ENCODE results near the gene MED12.

The MED12 gene

DNA sequence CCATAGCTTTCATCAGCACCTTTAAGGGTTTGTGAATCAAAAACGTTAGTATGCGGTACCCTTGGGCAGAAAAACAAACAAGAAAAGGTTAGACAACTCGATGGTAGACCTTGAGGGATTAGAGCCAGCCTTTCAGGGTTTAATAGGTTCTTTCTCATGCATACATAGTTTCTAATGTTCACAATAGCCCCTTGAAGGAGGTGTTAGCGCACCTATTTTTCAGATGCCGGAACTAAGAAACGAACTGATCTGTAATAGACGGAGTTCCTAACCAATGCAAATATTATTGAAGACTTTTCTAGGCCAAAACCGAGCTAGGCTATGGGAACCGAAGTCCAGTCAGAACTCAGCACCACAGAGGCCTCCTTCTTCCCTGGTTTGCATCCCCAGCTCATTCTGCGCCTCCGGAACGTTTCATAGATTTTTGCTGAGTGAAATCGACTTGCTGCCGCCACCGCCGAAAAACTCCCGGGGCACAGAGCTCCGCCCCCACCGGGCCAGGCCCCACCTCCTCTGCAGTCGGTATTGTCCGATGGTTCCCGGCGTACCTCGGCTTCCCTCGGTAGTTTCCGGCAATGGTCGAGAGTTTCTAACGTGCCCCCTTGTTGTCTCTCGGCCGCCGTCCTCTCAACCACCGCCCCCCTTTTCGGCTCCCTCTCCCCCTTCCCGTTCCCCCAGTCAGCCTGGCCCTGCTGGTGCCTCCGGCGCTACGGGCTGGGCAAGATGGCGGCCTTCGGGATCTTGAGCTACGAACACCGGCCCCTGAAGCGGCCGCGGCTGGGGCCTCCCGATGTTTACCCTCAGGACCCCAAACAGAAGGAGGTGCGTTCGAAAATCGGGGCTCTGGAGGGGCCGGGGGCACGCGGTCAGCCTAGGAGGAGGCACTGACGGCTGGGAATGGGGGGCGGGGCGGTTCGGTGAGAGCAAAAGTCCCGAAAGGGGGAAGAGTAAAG is at the start of gene MED12:
MED12 (plus strand) TSS at position 565 of the 953 bp plus-strand sequence; CDS start at position 724, 159 bp downstream.
- peak; percentile 51 for DNase-seq (ENCODE audit: low read depth, low spot score)

DNA sequence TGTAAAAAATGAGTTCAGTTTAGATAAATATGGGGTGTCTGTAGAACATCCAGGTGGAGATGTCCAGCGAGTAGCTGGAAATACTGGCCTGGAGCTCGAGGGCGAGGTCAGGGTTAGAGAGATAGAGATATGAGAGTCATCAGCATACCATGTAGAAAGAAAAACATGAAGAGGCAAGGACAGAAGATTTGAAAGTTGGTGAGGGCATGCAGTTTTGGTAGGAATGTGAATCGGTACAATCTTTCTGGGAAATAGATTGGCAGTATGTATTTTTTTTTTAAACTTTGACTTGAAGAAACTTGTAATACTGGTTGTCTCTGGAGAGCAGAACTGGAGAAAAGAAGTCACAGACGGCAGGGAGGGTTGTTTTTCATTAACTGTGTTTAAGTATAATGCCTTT is 47.9 kb upstream of the MED12 start:
- no peak for DNase-seq (ENCODE audit: low read depth, low spot score)

DNA sequence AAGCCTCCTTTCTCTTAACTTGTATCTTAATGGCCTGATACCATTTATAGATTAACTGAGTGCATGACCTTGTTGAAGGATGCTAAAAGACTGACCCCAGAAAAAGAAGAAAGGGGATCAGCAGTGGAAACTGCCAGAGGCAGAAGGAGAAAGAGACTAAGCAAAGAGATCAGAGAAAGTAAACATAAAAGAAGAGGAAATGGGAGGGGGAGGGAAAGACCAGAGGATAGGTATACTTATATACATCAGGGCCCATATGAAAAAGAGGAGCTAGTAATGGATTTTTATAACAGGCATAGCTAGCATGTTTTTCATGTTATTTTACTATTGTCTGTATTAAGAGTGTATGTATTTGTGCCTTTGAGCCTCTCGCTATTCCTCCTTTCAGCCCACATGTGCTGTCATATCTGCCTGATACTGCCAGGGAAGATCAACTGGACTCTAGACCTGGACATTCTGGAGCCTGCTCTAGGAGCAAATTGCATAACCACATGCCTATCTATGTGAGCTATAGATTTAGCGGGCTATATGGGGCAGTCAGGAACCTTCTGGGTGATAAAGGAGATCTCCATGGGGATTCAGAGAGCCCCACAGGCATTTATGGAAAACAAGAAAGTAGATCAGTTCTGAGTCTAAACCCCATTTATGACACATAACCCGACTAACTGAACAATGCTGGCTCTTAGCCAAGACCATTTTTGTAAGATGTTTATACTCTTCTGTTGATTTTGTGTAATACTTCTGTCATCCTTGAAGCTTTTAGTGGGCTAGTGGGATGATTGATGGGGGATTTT is 36.9 kb upstream of the MED12 start:
- no peak for DNase-seq (ENCODE audit: low read depth, low spot score)

DNA sequence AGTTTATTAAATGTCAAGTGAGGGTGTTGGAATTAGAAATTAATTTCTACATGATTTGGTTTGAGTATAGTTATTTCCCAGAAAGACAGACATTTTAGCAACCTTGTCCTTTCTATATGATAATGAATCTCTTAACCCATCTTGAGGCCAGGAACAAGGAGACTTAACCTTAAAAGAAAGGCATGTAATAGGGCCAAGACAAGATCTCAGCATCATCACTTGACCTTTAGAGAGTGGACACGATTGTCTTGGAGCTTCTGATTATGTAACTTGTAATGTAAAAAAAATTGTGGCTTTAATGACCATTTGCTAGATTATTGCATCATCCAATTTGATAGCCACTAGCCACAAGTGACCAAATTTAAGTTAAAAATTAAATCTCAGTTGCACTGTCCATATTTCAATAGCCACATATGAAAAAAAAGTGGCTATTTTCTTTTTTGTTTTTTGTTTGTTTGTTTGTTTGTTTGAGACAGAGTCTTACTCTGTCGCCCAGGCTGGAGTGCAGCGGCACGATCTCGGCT is 36.2 kb upstream of the MED12 start:
- no peak for DNase-seq (ENCODE audit: low read depth, low spot score)

DNA sequence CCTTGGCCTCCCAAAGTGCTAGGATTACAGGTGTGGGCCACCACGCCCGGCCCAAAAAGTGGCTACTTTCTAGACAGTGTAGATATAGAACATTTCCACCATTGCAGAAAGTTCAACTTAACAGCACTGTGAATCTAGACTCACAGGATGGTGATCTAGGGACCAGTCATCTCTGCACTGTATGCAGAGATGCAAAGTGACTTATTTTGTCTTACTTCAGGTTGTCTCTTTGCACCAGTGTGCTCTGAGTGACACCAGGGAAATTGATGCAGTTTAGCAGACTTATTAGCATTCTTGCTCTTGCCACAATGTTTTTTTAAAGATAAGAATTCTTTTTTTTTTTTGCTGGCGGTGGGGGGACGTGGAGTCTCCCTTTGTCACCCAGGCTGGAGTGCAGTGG is 35.6 kb upstream of the MED12 start:
- no peak for DNase-seq (ENCODE audit: low read depth, low spot score)

DNA sequence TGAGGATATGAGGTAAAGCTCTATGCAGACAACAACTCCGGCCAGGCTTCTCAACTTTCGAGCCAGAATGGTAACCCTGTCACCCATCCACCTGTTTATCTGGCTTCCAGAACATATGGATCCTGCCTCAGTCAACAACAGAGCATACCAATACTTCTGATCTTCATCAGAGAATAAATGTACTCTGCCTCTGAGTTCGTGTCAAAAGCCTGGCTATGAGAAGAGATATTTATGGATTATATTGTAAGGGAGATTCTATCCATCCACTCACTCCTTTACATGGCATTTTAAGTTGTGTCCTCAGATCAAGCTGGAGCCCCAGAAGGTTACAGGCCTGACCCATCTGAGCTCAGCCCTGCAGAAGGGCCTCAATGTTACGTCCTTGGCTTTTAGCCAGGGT is 32.5 kb upstream of the MED12 start:
- DNase-seq (ENCODE audit: low read depth, low spot score), result no peak

DNA sequence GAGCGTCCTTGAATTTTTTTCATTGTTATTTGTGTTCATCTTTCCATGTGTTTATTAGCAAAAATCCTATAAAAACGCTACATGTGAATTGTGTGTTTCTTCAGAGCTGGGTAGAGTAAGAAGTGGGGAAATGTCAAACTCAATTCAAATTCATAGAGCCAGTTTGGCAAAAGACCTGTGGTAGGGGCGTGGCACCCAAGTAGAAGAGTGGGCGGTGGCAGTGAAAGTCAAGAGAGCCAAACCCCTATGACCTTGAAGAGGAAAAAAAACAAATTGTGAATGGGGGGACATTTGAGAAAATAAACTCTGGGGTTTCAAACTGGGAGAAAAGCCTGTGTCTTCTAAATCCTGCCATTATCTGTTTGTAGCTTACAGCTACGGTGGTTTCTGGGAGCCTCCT is 27.1 kb upstream of the MED12 start:
- no peak for DNase-seq (ENCODE audit: low read depth, low spot score)

DNA sequence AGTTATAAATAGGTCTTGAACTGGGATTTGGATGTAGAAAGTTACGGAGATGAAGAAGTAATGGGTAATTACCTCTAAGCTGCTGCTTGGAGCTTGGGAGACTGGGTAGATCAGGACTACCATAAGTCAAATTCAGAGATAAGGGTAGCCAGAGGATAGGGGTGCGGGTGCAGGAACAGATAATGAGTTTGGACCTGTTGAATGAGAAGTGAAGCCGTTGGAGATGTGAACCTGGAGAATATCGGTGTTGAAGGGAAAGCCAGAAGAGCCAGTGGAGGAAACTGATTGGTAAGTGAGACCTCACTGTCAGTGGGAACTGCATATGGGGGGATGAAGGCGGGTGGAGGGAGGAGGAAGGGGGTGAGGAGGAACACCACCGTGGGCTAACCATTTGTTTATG is 23.4 kb upstream of the MED12 start:
- no peak for DNase-seq (ENCODE audit: low read depth, low spot score)

DNA sequence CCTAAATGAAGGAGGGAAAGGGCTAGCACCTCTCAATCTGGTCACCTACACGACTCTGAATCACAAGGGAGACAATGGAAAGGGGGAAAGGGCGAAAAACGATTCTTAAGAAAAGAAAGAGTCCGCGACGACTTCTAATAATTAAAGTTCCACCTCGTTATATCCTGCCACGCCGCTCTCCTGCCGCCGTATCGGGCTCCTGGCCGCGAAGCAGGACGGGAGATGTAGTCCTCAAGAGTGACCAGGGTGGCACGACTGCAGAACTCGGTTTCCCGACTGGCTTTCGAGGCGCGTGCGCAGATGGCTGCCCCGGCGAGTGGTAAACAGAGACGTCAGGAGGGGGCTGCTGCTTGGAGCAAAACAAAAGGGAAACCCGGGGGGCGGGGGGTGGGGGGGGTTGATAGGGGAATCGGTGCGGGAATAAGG is 22.8 kb upstream of the MED12 start, which contains the start of gene FOXO4:
FOXO4 (plus strand) TSS at position 297 of the 426 bp plus-strand sequence. CDS start 678 bp downstream, outside the sequence.
- peak; percentile 73 for DNase-seq (ENCODE audit: low read depth, low spot score)

DNA sequence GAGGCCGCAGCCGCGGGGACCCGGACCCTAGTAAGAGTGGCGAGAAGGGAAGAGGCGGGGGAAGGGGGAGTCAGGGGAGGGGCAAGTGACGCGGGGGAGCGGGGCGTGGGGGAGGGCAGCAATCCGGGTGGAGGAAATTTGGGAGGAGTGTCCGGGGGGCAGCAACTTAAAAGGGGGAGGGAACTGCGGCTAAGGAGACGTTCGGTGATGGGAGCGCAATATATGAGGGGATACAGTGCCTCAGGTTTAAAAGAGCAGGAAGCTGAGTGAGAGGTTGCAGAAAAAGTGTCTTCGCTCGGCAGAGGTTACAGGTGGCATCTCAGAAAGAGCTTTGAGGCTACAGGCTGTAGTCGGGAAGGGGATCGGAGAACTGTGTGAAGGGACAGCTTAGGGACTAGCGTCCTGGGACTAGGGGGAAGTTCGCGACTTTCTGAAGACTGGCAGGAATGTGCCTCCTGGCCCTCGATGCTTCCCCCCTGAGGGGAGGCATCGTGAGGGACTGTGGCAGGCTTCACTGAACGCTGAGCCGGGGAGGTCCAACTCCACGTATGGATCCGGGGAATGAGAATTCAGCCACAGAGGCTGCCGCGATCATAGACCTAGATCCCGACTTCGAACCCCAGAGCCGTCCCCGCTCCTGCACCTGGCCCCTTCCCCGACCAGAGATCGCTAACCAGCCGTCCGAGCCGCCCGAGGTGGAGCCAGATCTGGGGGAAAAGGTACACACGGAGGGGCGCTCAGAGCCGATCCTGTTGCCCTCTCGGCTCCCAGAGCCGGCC is 22.2 kb upstream of the MED12 start:
- peak; percentile 24 for DNase-seq (ENCODE audit: low read depth, low spot score)

DNA sequence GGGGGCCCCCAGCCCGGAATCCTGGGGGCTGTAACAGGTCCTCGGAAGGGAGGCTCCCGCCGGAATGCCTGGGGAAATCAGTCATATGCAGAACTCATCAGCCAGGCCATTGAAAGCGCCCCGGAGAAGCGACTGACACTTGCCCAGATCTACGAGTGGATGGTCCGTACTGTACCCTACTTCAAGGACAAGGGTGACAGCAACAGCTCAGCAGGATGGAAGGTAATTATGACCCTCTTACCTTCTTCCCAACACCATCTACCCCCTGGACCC is 21.7 kb upstream of the MED12 start:
- DNase-seq (ENCODE audit: low read depth, low spot score), result no peak

DNA sequence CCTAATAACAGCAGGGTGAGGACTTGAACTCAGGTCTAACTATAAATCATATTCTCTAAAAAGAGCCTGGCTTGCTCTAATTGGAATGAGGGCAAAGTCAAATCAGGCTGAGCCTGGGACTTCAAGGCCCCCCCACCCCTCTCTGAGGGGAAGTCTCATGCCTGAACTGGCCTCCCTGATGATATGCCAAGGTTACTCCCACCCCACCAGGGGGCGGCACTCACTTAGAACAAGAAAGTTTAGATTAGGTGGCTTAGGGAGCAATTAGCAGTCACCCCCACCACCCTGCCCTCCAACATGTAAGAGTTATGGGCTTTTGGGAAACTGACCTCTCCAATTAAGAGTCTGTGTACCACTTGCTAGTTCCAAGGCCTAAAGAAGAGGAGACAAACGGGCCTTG is 20.1 kb upstream of the MED12 start:
- DNase-seq (ENCODE audit: low read depth, low spot score), result peak; percentile 49

DNA sequence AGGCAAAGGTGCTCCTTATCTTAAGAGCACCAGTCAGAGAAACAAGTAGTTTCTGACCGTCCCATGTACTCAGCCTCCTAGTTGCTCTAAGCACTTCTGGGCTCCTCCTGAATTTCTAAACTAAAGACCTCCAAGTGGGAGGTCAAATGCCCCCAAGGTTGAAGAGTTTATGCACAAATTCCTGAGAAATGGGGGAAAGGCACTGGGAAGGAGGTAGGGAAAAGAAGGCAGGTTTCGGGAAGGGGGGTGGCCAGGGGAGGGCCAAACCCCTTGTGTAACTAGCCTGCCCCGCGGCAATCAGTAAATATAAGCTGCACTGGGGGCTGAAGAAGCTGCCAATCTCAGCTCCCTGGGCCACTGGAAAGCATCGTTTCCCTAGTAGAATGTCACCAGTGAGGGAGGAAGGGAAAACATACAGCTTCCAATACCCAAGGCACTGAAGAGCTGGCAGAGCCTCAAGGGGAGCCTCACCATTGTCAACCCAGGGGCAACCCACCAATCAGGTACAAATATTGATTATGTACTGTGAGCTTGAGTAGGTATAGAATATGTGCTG is 19.4 kb upstream of the MED12 start:
- no peak for DNase-seq (ENCODE audit: low read depth, low spot score)

DNA sequence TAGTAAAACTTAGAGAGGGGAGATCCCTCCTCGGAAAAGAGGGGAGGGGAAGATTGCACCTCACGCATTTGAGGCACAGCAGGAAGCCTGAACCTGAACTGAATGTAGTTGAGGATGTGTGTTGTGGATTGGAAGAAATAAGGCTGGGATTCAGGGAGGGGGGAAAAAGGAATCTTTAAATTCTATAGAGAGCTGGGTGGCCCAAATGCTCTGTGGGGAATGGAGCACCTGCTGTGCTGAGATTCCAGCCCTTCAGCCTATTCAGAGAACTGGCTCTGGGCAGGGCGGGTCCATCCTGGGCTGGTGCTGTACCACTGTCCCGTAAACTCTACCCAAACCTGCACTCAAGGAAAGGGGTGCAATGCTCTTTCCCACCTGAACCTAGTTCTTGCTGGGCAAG is 18.7 kb upstream of the MED12 start:
- DNase-seq (ENCODE audit: low read depth, low spot score), result no peak

DNA sequence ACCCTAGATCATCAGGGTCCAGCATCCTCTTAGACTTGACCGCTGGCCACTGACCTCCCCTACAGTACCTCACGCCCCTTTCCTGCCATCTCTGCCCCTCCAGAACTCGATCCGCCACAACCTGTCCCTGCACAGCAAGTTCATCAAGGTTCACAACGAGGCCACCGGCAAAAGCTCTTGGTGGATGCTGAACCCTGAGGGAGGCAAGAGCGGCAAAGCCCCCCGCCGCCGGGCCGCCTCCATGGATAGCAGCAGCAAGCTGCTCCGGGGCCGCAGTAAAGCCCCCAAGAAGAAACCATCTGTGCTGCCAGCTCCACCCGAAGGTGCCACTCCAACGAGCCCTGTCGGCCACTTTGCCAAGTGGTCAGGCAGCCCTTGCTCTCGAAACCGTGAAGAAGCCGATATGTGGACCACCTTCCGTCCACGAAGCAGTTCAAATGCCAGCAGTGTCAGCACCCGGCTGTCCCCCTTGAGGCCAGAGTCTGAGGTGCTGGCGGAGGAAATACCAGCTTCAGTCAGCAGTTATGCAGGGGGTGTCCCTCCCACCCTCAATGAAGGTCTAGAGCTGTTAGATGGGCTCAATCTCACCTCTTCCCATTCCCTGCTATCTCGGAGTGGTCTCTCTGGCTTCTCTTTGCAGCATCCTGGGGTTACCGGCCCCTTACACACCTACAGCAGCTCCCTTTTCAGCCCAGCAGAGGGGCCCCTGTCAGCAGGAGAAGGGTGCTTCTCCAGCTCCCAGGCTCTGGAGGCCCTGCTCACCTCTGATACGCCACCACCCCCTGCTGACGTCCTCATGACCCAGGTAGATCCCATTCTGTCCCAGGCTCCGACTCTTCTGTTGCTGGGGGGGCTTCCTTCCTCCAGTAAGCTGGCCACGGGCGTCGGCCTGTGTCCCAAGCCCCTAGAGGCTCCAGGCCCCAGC is 17.6 kb upstream of the MED12 start:
- no peak for DNase-seq (ENCODE audit: low read depth, low spot score)

DNA sequence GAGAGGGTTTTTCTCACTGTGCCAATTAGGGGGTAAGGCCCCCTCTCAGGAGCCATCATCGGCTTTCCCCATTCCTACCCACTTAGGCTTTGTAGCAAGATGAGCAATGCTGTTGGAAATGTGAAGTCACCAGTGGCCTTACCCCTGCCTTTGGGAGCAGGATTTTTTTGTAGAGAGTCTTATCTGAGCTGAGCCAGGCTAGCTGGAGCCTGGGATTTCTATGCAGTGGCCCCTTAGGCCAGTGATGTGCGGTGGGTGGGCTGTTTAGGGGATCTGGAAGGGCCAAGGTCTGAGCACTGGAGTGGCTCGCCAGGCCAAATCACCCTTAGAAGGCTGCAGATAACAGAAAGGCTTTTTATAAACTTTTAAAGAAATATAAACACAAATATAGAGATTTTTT is 16.1 kb upstream of the MED12 start:
- DNase-seq (ENCODE audit: low read depth, low spot score), result no peak

DNA sequence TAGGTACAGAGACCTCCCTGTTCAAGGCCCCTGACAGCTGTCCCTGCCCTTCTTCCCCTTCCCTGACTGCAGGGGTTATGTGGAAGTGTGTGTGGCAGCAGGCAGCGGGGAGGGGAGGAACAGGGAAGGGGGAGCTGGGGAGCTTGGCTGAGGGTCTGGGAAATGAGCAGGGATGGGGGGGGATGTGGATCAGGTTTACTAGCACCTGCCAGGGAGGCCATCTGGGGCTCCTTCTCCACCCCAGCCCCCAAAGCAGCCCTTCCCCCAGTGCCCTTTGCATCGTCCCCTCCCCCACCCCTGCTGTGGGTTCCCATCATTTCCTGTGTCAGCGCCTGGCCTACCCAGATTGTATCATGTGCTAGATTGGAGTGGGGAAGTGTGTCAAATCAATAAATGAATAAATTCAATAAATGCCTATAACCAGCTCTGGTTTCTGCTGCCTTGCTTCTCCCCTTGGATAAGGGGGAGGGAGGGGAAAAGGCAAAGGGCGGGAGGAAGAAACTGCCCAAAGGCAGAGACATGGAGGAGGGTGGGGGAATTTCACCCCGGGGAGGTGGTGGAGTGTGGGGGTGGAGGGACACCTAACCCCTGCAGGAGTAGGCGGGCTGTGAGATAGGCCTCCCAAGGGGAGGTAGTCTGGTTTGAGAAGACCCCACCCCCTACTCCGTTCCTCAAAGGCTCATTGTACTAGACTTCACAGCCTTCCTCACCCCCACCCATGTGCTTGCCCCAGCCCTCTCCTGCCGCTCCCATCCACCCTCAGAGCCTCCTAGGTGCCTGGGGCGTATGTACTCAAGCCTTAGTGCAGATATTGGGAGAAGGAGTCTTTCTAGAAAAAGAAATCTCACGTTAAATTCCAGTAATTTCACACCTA is 15.0 kb upstream of the MED12 start:
- no peak for DNase-seq (ENCODE audit: low read depth, low spot score)

DNA sequence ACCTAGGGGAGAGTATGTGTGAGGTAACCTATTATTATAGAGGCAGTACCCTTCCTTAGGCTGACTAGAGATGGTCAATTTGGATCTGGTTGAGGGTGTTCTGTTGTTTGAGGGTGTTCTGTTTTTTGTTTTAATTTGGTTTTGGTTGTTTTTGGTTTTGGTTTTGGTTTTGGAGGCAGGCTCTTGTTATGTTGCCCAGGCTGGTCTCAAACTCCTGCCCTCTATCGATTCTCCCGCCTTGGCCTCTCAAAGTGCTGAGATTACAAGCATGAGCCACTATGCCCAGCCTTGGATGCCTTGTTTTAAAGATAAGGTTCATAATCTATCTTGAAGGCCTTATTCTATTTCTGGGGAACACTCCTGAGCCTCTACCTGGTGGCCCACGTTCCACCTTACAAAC is 12.8 kb upstream of the MED12 start:
- DNase-seq (ENCODE audit: low read depth, low spot score), result no peak

DNA sequence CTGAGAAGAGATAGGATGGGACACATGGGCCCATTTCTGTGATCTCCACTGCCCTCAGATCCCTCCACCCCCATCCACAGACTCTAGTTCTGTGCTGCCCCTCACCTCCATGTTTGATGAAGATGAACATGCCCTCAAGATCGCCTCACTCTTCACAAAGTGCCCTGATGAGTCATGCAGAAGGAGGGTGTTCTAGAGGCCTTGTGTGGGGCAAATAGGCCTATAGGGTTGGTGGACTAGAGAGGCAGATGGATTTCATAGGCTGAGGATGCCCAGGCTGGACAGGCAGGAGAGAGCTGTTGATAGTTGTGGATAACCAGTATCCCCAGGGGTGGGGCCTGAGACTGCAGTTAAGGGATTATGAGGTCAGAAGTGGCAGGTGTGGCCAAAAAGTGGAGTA is 12.0 kb upstream of the MED12 start, which contains the start of gene CXorf65:
CXorf65 (minus strand) TSS at position 314 of the 400 bp plus-strand sequence; CDS start at position 130, 184 bp downstream.
- DNase-seq (ENCODE audit: low read depth, low spot score), result no peak

All from activated naive CD8-positive, alpha-beta T cell treated with anti-CD3 and anti-CD28 coated beads, Interleukin-2, amount 50 U/mL, for 16 hours (primary cell).